Measurements from ENCODE around the gene FAM111A.

Gene FAM111A

GRCh38 chr11:59191890-59192289 is 49.2 kb downstream of the FAM111A start:
- no peak for DNase-seq (ENCODE audit: low read depth, low spot score)
- ChIA-PET CTCF (interaction anchor here (3.9 to 7.7 kb wide), 3 partner anchors 10 to 18 kb away, joined by 20 to 69 read pairs (median 31); partner anchors contain the start of gene DTX4), POLR2A (no interaction called here)
- no peak for TF ChIP-seq CTCF (IDR thresholded peaks at IDR 0.05; ENCODE audit: insufficient read depth, low read length, missing control alignments)
- no peak overlapping the region for H3K4me3 ChIP-seq (ENCODE audit: low read depth, low read length)

DNA sequence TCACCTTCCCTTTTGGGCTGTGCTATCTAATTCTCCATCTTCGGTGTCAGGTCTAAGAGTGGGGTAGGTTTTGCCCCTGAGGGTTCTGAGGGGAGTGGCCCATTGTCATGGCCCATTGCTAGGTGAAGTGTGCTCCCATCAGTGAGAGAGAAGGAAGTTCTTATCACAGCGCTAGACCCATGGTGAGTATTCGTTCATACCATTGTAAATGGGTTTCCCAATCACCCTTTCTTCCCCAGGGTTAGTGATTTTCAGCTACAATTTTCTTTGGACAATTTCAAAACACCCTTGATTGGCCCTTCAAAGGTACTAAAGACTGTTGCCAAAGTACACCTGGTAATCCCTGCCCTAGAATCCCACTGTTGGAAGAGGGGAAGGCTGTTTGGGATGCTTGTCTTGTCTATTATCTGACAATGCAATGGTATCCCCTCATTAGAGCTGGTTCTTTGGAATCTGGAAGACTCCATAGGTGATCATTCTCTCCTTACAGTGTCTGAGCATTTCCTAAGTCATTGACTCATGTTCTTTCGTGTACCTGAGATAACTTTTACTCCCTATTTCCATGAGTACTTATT is 49.9 kb downstream of the FAM111A start:
- ChIA-PET POLR2A (no interaction called here), CTCF (interaction anchor here (1.4 to 7.7 kb wide), 6 partner anchors 10 to 58 kb away, joined by 3 to 69 read pairs (median 16); partner anchors contain the start of gene DTX4)
- no peak for TF ChIP-seq CTCF (IDR thresholded peaks at IDR 0.05; ENCODE audit: insufficient read depth, low read length, missing control alignments)
- no peak overlapping the region for H3K4me3 ChIP-seq (ENCODE audit: low read depth, low read length)
- no peak for DNase-seq (ENCODE audit: low read depth, low spot score)

GRCh38 chr11:59193587-59194130 is 51.0 kb downstream of the FAM111A start:
- ChIA-PET POLR2A (no interaction called here), CTCF (interaction anchor here (0.8 to 7.7 kb wide), 12 partner anchors 8 to 59 kb away, joined by 3 to 69 read pairs (median 4); partner anchors contain the start of gene DTX4)
- no peak for TF ChIP-seq CTCF (IDR thresholded peaks at IDR 0.05; ENCODE audit: insufficient read depth, low read length, missing control alignments)

DNA sequence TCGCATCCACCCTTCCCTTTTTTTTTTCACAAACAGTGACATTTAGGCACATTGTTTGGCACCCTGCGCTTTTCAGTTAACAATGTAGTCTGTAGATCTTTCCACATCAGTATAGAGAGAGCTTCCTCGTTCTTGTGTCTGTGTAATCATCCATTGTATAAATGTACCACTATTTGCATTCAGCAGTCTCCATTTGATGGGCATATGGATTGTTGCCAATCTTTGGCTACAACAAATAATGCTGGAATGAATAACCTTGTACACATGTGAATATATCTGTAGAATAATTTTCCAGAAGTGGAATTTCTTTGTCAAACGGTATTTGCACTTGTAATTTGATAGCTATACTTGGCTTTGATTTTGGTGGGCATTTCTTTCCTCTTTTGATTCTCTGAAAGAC is 52.9 kb downstream of the FAM111A start:
- H3K4me3 ChIP-seq (ENCODE audit: low read depth, low read length) = no peak overlapping the region
- ChIA-PET POLR2A (no interaction called here), CTCF (interaction anchor here (1.9 to 7.7 kb wide), 3 partner anchors 10 to 22 kb away, joined by 10 to 69 read pairs (median 25); partner anchors contain the start of gene DTX4)
- TF ChIP-seq CTCF (IDR thresholded peaks at IDR 0.05; ENCODE audit: insufficient read depth, low read length, missing control alignments) = no peak
- DNase-seq (ENCODE audit: low read depth, low spot score) = no peak

More at GRCh38 chr11:59193587-59194130, 51.0 kb downstream of the FAM111A start:
- H3K4me3 ChIP-seq (ENCODE audit: low read depth, low read length) = no peak overlapping the region
- no peak for DNase-seq (ENCODE audit: low read depth, low spot score)

DNA sequence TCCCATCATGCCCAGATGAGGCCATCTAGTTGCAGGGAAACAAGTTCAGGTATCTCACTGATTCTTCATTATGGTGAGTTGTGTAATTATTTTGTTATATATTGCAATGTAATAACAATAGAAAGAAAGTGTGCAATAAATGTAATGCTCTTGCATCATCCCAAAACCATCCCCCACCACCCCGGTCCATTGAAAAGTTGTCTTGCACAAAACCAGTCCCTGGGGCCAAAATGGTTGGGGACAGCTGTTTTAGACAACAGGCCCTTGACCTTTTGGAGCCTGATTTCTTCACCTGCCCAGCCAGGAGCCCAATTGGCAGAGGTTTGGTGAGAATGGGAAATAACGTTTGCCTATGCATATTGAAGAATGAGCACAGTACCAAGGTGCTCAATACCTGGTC is 54.1 kb downstream of the FAM111A start:
- ChIA-PET POLR2A (no interaction called here), CTCF (interaction anchor here (1.9 to 3.7 kb wide), 2 partner anchors 9 to 12 kb away, joined by 10 to 25 read pairs; no protein-coding TSS in a partner anchor)
- no peak for DNase-seq (ENCODE audit: low read depth, low spot score)
- H3K4me3 ChIP-seq (ENCODE audit: low read depth, low read length) = no peak overlapping the region
- TF ChIP-seq CTCF (IDR thresholded peaks at IDR 0.05; ENCODE audit: insufficient read depth, low read length, missing control alignments) = no peak

DNA sequence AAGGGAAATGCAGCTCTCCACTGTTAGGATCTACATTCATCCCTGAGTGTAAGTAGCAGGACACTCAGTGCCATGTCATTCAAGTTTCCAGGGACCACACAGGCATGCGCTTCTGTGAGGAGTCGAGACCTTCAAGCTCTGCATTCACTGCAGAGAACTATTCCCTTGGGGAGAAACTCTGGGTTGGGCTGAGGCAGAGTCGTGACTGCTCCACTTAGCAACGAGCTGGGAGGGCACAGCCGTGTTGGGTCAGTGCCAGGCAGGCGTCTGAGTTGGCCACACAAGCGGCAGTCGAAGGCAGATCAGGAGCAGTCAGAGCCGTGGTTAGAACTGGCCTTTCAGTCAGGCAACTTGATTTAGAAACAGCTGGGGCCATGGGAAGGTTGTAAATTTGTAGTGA is 55.3 kb downstream of the FAM111A start:
- H3K4me3 ChIP-seq (ENCODE audit: low read depth, low read length) = no peak overlapping the region
- ChIA-PET POLR2A (interaction anchor here (0.6 to 1.8 kb wide), 5 partner anchors 9 to 591 kb away, joined by 3 to 6 read pairs (median 3); partner anchors contain the start of gene DTX4), CTCF (interaction anchor here (0.8 to 17.8 kb wide), 4 partner anchors 9 to 50 kb away, joined by 3 to 450 read pairs (median 20); partner anchors contain the start of gene DTX4)
- TF ChIP-seq CTCF (IDR thresholded peaks at IDR 0.05; ENCODE audit: insufficient read depth, low read length, missing control alignments) = no peak
- peak; percentile 53 for DNase-seq (ENCODE audit: low read depth, low spot score)

All from AG04449 (cell line).